Panc1 (cell line): ENCODE data around the gene WNT1. TPM values are rescaled to one million over a fixed set of nuclear protein-coding genes. Genes with fewer than 3 reads are reported as not detected.

ENCODE experiments used
- ATAC-seq: fragments of 200-7000 bp; cut with Tn5 transposase; 2 replicates; pipeline ENCODE4 v1.9.1; 2020; ENCODE audit warnings: mild to moderate bottlenecking, moderate library complexity
- BruUV-seq: library from RNA; stranded (reverse); fragments of 400-500 nt; replicated peaks from 2 replicates; lab custom pipeline; 2021; lab: Mats Ljungman, UMichigan
- CTCF ChIA-PET: fragments of 300-600 bp; sonication (Branson Sonifier 250); formaldehyde crosslinking; loops from one replicate; lab custom pipeline; 2022; ENCODE audit warnings: antibody characterized with exemption; lab: Charles Lee
- POLR2A ChIA-PET: fragments of 300-600 bp; sonication (Branson Sonifier 250); formaldehyde crosslinking; loops from one replicate; lab custom pipeline; 2022; ENCODE audit warnings: antibody characterized with exemption; lab: Charles Lee
- DNase-seq: peaks from one replicate; pipeline ENCODE4 v3.0.0-alpha.2; 2010; ENCODE audit warnings: low read depth, low spot score
- H3K27ac ChIP-seq: 2 replicates; pipeline ENCODE4 v1.5.1; 2011; ENCODE audit warnings: mild to moderate bottlenecking, low read length, inconsistent platforms
- H3K27me3 ChIP-seq: fragments of 200-500 bp; sonication (Bioruptor generic); 2 replicates; pipeline ENCODE4 v1.6.0; 2014; ENCODE audit warnings: low read length, inconsistent platforms; ENCODE audit not compliant: control insufficient read depth, insufficient read depth
- H3K36me3 ChIP-seq: fragments of 200-500 bp; sonication (Bioruptor generic); 2 replicates; pipeline ENCODE4 v1.5.1; 2014; ENCODE audit warnings: inconsistent platforms, mild to moderate bottlenecking, low read length, moderate library complexity; ENCODE audit not compliant: control insufficient read depth, insufficient read depth
- H3K4me1 ChIP-seq: 2 replicates; pipeline ENCODE4 v1.5.1; 2011; ENCODE audit warnings: inconsistent platforms, mild to moderate bottlenecking, low read length, moderate library complexity; ENCODE audit not compliant: control insufficient read depth, insufficient read depth
- H3K4me3 ChIP-seq, 2 experiments: 2 replicates each; pipeline ENCODE4 v1.5.1; 2011 to 2012; ENCODE audit warnings: low read depth in 2 of 2, low read length in 2 of 2, mild to moderate bottlenecking in 2 of 2, inconsistent platforms in 1 of 2, moderate library complexity in 1 of 2
- H3K9me3 ChIP-seq: fragments of 200-500 bp; sonication (Bioruptor generic); 2 replicates; pipeline ENCODE4 v1.5.1; 2014; ENCODE audit warnings: low read depth, mild to moderate bottlenecking, inconsistent platforms, low read length, moderate library complexity; ENCODE audit not compliant: control insufficient read depth, insufficient read depth
- POLR2AphosphoS5 ChIP-seq: IDR thresholded peaks from 2 replicates; pipeline ENCODE4 v1.6.1; 2012; ENCODE audit warnings: mild to moderate bottlenecking, low read depth, low read length, moderate library complexity
- SIN3A ChIP-seq: IDR thresholded peaks from 2 replicates; pipeline ENCODE4 v1.6.1; 2012; ENCODE audit warnings: low read depth, mild to moderate bottlenecking, low read length, moderate library complexity, borderline replicate concordance; ENCODE audit not compliant: insufficient read depth
- TCF7L2 ChIP-seq: IDR thresholded peaks from 2 replicates; pipeline ENCODE4 v1.6.1; 2011; ENCODE audit warnings: mild to moderate bottlenecking, low read depth, low read length, inconsistent platforms
- in situ Hi-C: cut with HindIII; loops from 2 replicates; pipeline ENCODE4 v1.10.0; 2016; ENCODE audit warnings: low sequenced_read_pairs, low pct_unique_long_range_greater_than_20kb
- intact Hi-C: fragments of 100-400 bp; cut with micrococcal nuclease; formaldehyde crosslinking; loops from one replicate; pipeline ENCODE4 v1.10.0; 2022; ENCODE audit not compliant: unreplicated experiment
- total RNA-seq: library from RNA; stranded (reverse); gene quantifications from one replicate; pipeline ENCODE4 v1.2.1, GENCODE V29; 2021; ENCODE audit not compliant: unreplicated experiment
- TF ChIP-seq, protein P1 (sequence below): fragments of 450-650 bp; IDR thresholded peaks from 2 replicates; pipeline ENCODE4 v1.5.1; 2017; ENCODE audit warnings: mild to moderate bottlenecking
- TF ChIP-seq, protein P2 (sequence below), 2 experiments: IDR thresholded peaks; 2 replicates each; pipeline ENCODE4 v1.6.1; 2011 to 2012; ENCODE audit warnings: low read depth in 2 of 2, control low read depth in 1 of 2, low read length in 1 of 2, mild to moderate bottlenecking in 1 of 2, moderate library complexity in 1 of 2; ENCODE audit not compliant: insufficient read depth in 1 of 2

WNT1 gene
- total RNA-seq, 1 experiment from 2014 or later = not detected

- BruUV-seq = no TSS peak
- no peak for DNase-seq
- H3K27me3 ChIP-seq = peaks cover 6% of the 10 kb centered on the region
- no peak for ATAC-seq
- POLR2A ChIA-PET = no interaction called here
- H3K9me3 ChIP-seq = no peaks in the 10 kb centered on the region
- H3K36me3 ChIP-seq = no peaks in the 10 kb centered on the region
- in situ Hi-C loops = no loop called here
- peaks cover 12% of the 10 kb centered on the region for H3K4me1 ChIP-seq
- intact Hi-C loops = no loop called here
- TF ChIP-seq SIN3A (no peak), TCF7L2 (no peak), POLR2AphosphoS5 (no peak)
- TF ChIP-seq, protein P1, sequence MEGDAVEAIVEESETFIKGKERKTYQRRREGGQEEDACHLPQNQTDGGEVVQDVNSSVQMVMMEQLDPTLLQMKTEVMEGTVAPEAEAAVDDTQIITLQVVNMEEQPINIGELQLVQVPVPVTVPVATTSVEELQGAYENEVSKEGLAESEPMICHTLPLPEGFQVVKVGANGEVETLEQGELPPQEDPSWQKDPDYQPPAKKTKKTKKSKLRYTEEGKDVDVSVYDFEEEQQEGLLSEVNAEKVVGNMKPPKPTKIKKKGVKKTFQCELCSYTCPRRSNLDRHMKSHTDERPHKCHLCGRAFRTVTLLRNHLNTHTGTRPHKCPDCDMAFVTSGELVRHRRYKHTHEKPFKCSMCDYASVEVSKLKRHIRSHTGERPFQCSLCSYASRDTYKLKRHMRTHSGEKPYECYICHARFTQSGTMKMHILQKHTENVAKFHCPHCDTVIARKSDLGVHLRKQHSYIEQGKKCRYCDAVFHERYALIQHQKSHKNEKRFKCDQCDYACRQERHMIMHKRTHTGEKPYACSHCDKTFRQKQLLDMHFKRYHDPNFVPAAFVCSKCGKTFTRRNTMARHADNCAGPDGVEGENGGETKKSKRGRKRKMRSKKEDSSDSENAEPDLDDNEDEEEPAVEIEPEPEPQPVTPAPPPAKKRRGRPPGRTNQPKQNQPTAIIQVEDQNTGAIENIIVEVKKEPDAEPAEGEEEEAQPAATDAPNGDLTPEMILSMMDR = peak; percentile 69
- TF ChIP-seq, protein P2, sequence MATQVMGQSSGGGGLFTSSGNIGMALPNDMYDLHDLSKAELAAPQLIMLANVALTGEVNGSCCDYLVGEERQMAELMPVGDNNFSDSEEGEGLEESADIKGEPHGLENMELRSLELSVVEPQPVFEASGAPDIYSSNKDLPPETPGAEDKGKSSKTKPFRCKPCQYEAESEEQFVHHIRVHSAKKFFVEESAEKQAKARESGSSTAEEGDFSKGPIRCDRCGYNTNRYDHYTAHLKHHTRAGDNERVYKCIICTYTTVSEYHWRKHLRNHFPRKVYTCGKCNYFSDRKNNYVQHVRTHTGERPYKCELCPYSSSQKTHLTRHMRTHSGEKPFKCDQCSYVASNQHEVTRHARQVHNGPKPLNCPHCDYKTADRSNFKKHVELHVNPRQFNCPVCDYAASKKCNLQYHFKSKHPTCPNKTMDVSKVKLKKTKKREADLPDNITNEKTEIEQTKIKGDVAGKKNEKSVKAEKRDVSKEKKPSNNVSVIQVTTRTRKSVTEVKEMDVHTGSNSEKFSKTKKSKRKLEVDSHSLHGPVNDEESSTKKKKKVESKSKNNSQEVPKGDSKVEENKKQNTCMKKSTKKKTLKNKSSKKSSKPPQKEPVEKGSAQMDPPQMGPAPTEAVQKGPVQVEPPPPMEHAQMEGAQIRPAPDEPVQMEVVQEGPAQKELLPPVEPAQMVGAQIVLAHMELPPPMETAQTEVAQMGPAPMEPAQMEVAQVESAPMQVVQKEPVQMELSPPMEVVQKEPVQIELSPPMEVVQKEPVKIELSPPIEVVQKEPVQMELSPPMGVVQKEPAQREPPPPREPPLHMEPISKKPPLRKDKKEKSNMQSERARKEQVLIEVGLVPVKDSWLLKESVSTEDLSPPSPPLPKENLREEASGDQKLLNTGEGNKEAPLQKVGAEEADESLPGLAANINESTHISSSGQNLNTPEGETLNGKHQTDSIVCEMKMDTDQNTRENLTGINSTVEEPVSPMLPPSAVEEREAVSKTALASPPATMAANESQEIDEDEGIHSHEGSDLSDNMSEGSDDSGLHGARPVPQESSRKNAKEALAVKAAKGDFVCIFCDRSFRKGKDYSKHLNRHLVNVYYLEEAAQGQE (IDR thresholded peaks at IDR 0.05; ENCODE audit: insufficient read depth in 1 of 2, low read depth in 2 of 2, low read length in 1 of 2) = no peak
- CTCF ChIA-PET = interaction anchor here (0.6 kb wide), 1 partner anchor 91 kb away, joined by 4 read pairs; no protein-coding TSS in a partner anchor
- H3K27ac ChIP-seq = no peak overlapping the region
- no peak overlapping the region for H3K4me3 ChIP-seq
Measured at GRCh38 chr12:48973941-48974673, 4.0 kb upstream of the WNT1 start.

GRCh38 chr12:48977290-48978281 lies 536 bp upstream of the WNT1 start:
- H3K4me1 ChIP-seq = peaks cover 9% of the 10 kb centered on the region
- POLR2A ChIA-PET = no interaction called here
- no peaks in the 10 kb centered on the region for H3K9me3 ChIP-seq
- in situ Hi-C loops = no loop called here
- CTCF ChIA-PET = interaction anchor here (0.6 to 2.6 kb wide), 6 partner anchors 11 to 258 kb away, joined by 3 to 10 read pairs (median 6); partner anchors contain the start of gene ARF3
- BruUV-seq = no TSS peak
- peak; percentile 77 for ATAC-seq
- DNase-seq = no peak
- TF ChIP-seq TCF7L2 = no peak
- TF ChIP-seq, protein P1 = peak; percentile 96
- peak overlapping the region; percentile 25 to 39; a peak in 2 of 4 replicates for H3K4me3 ChIP-seq
- H3K27ac ChIP-seq = no peak overlapping the region
- H3K27me3 ChIP-seq = peaks cover 12% of the 10 kb centered on the region
- H3K36me3 ChIP-seq = no peaks in the 10 kb centered on the region
- intact Hi-C loops = no loop called here
